BE2C (cell line): ENCODE measurements around the gene SH3BGRL3.
"Not testable (repeated sequence)": the region's sequence is repeated elsewhere in the genome, so short reads cannot be mapped to it uniquely, and the experiment has no call there.

ENCODE experiments used
- DNase-seq: peaks from one replicate; pipeline ENCODE4 v3.0.0-alpha.2; 2020
- H3K27me3 ChIP-seq: fragments of 250-450 bp; sonication (Bioruptor Pico); 2 replicates; pipeline ENCODE4 v1.5.1; 2020; ENCODE audit warnings: mild to moderate bottlenecking
- H3K36me3 ChIP-seq: fragments of 250-450 bp; sonication (Bioruptor Pico); 2 replicates; pipeline ENCODE4 v1.5.1; 2020; ENCODE audit warnings: mild to moderate bottlenecking
- H3K4me1 ChIP-seq: fragments of 250-450 bp; sonication (Bioruptor Pico); 2 replicates; pipeline ENCODE4 v1.5.1; 2020
- H3K4me3 ChIP-seq: 2 replicates; pipeline ENCODE4 v1.5.1; 2011; ENCODE audit warnings: low read depth, low read length
- H3K9me3 ChIP-seq: fragments of 250-450 bp; sonication (Bioruptor Pico); 2 replicates; pipeline ENCODE4 v1.5.1; 2020
- CTCF ChIP-seq: IDR thresholded peaks from 2 replicates; pipeline ENCODE4 v1.5.1; 2012; ENCODE audit warnings: mild to moderate bottlenecking, low read depth, low read length

SH3BGRL3 gene

GRCh38 chr1:26291433-26291832 lies 11.5 kb downstream of the SH3BGRL3 start:
- H3K9me3 ChIP-seq: no peaks in the 10 kb centered on the region
- DNase-seq: no peak
- no peaks in the 10 kb centered on the region for H3K27me3 ChIP-seq
- no peak overlapping the region for H3K4me3 ChIP-seq
- no peak for TF ChIP-seq CTCF
- H3K4me1 ChIP-seq: no peaks in the 10 kb centered on the region
- no peaks in the 10 kb centered on the region for H3K36me3 ChIP-seq

GRCh38 chr1:26291939-26292338 lies 12.1 kb downstream of the SH3BGRL3 start:
- no peaks in the 10 kb centered on the region for H3K4me1 ChIP-seq
- H3K36me3 ChIP-seq: no peaks in the 10 kb centered on the region
- no peak for TF ChIP-seq CTCF
- no peaks in the 10 kb centered on the region for H3K9me3 ChIP-seq
- H3K4me3 ChIP-seq: no peak overlapping the region
- no peaks in the 10 kb centered on the region for H3K27me3 ChIP-seq
- DNase-seq: no peak

GRCh38 chr1:26292735-26293134 lies 12.8 kb downstream of the SH3BGRL3 start:
- not testable (repeated sequence) for H3K9me3 ChIP-seq, H3K4me3 ChIP-seq, H3K27me3 ChIP-seq, DNase-seq, H3K4me1 ChIP-seq, H3K36me3 ChIP-seq

- Histone ChIP-seq H3K27me3 (no peaks in the 10 kb centered on the region), H3K36me3 (no peaks in the 10 kb centered on the region), H3K4me3 (no peak overlapping the region), H3K9me3 (no peaks in the 10 kb centered on the region), H3K4me1 (no peaks in the 10 kb centered on the region)
- TF ChIP-seq CTCF: no peak
- no peak for DNase-seq
Measured at GRCh38 chr1:26293911-26294463, 14.1 kb downstream of the SH3BGRL3 start.

- Histone ChIP-seq H3K4me3 (no peak overlapping the region), H3K27me3 (no peaks in the 10 kb centered on the region), H3K9me3 (no peaks in the 10 kb centered on the region), H3K4me1 (no peaks in the 10 kb centered on the region), H3K36me3 (no peaks in the 10 kb centered on the region)
- no peak for DNase-seq
- no peak for TF ChIP-seq CTCF
Measured at GRCh38 chr1:26295194-26296138, 15.6 kb downstream of the SH3BGRL3 start.

GRCh38 chr1:26296340-26297056 lies 16.6 kb downstream of the SH3BGRL3 start:
- DNase-seq: no peak
- no peaks in the 10 kb centered on the region for H3K27me3 ChIP-seq
- no peaks in the 10 kb centered on the region for H3K9me3 ChIP-seq
- H3K4me1 ChIP-seq: no peaks in the 10 kb centered on the region
- TF ChIP-seq CTCF: no peak
- H3K4me3 ChIP-seq: no peak overlapping the region
- H3K36me3 ChIP-seq: no peaks in the 10 kb centered on the region
